Keratinocyte (primary cell): ENCODE measurements around the gene ZNF14. TPM values are rescaled to one million over a fixed set of nuclear protein-coding genes. Genes with fewer than 3 reads are reported as not detected.
"Not testable (repeated sequence)": the region's sequence is repeated elsewhere in the genome, so short reads cannot be mapped to it uniquely, and the experiment has no call there.

ENCODE experiments used
- DNase-seq: peaks from one replicate; pipeline ENCODE4 v3.0.0-alpha.2; 2011; ENCODE audit warnings: low read depth, missing footprints, low spot score
- FAIRE-seq: peaks from 2 replicates; lab custom pipeline; 2011; peaks lifted over from hg19 to GRCh38; lab: Jason Lieb, UNC
- H2AFZ ChIP-seq: 2 replicates; pipeline ENCODE4 v1.6.0; 2012; ENCODE audit warnings: low read length, control low read depth, inconsistent platforms; ENCODE audit not compliant: control insufficient read depth
- H3K27ac ChIP-seq: 2 replicates; pipeline ENCODE4 v1.5.1; 2011; ENCODE audit warnings: low read length; ENCODE audit not compliant: control insufficient read depth, insufficient read depth
- H3K27me3 ChIP-seq: 3 replicates; pipeline ENCODE4 v1.6.0; 2011; ENCODE audit warnings: low read length; ENCODE audit not compliant: control insufficient read depth, insufficient read depth; ENCODE audit errors: extremely low read depth
- H3K36me3 ChIP-seq, 2 experiments: 2 replicates in 1 of 2; 3 replicates in 1 of 2; pipeline ENCODE4 v1.5.1; 2011; ENCODE audit warnings: low read length in 2 of 2, mild to moderate bottlenecking in 1 of 2; ENCODE audit not compliant: control insufficient read depth in 2 of 2, insufficient read depth in 2 of 2; ENCODE audit errors: extremely low read depth in 1 of 2
- H3K4me1 ChIP-seq: 3 replicates; pipeline ENCODE4 v1.5.1; 2011; ENCODE audit warnings: low read length; ENCODE audit not compliant: control insufficient read depth, insufficient read depth; ENCODE audit errors: extremely low read depth
- H3K4me2 ChIP-seq: 3 replicates; pipeline ENCODE4 v1.6.0; 2011; ENCODE audit warnings: low read depth, low read length; ENCODE audit not compliant: control insufficient read depth, insufficient read depth; ENCODE audit errors: extremely low read depth
- H3K4me3 ChIP-seq, 3 experiments: fragments of 200-600 bp in 1 of 3; sonication (generic) in 1 of 3; 2 replicates in 2 of 3; 3 replicates in 1 of 3; pipeline ENCODE4 v1.5.1; 2011 to 2016; ENCODE audit warnings: low read length in 3 of 3, mild to moderate bottlenecking in 3 of 3, control low read depth in 2 of 3, inconsistent platforms in 1 of 3, low read depth in 1 of 3, mixed read lengths in 1 of 3, mixed run types in 1 of 3, moderate library complexity in 1 of 3; ENCODE audit not compliant: control insufficient read depth in 2 of 3, insufficient read depth in 2 of 3; ENCODE audit errors: extremely low read depth in 1 of 3
- H3K79me2 ChIP-seq: 2 replicates; pipeline ENCODE4 v1.6.0; 2012; ENCODE audit warnings: low read length; ENCODE audit not compliant: control insufficient read depth, insufficient read depth
- H3K9ac ChIP-seq: 3 replicates; pipeline ENCODE4 v1.6.0; 2011; ENCODE audit warnings: low read length; ENCODE audit not compliant: control insufficient read depth, insufficient read depth; ENCODE audit errors: extremely low read depth
- H3K9me1 ChIP-seq: 3 replicates; pipeline ENCODE4 v1.6.0; 2011; ENCODE audit warnings: low read length; ENCODE audit not compliant: control insufficient read depth, insufficient read depth; ENCODE audit errors: extremely low read depth
- H3K9me3 ChIP-seq: 2 replicates; pipeline ENCODE4 v1.5.1; 2012; ENCODE audit warnings: low read depth, low read length; ENCODE audit not compliant: control insufficient read depth
- H4K20me1 ChIP-seq: 3 replicates; pipeline ENCODE4 v1.6.0; 2011; ENCODE audit warnings: low read length; ENCODE audit not compliant: control insufficient read depth, insufficient read depth; ENCODE audit errors: extremely low read depth
- CTCF ChIP-seq, 3 experiments: IDR thresholded peaks in 1 of 3; conservative IDR thresholded peaks in 1 of 3; optimal IDR thresholded peaks in 1 of 3; 2 replicates in 2 of 3; 3 replicates in 1 of 3; pipeline versions ENCODE3 to v1.5.1; 2011; ENCODE audit warnings: low read length in 3 of 3, mild to moderate bottlenecking in 3 of 3, moderate library complexity in 2 of 3, control low read depth in 1 of 3, inconsistent platforms in 1 of 3; ENCODE audit not compliant: insufficient read depth in 2 of 3; ENCODE audit errors: extremely low read depth in 1 of 3
- EZH2 ChIP-seq: IDR thresholded peaks from one replicate; pipeline ENCODE4 v1.6.1; 2012; ENCODE audit warnings: inconsistent platforms, mild to moderate bottlenecking, low read length, moderate library complexity
- dilution Hi-C: fragments of 300-500 bp; cut with MboI; formaldehyde crosslinking; loops from one replicate; pipeline ENCODE4 v1.7.0; 2020; ENCODE audit warnings: low sequenced_read_pairs; ENCODE audit not compliant: extremely low pct_ligation_motif_present
- polyA plus RNA-seq, 5 experiments: library from polyadenylated mRNA; depleted of rRNA in 3 of 5; stranded (reverse) in 3 of 5; stranded (forward) in 1 of 5; unstranded in 1 of 5; fragments of >200 nt; gene quantifications; 1 replicate in 1 of 5; 2 replicates in 3 of 5; 3 replicates in 1 of 5; pipeline versions ENCODE4 v1.2.1 to v1.2.3, GENCODE V29; 2011 to 2012; ENCODE audit warnings: missing spikeins in 2 of 5, low read depth in 1 of 5, low replicate concordance in 1 of 5

ZNF14 gene
- polyA plus RNA-seq, 1 donor (not counting 4 experiments of a cell fraction or from before 2014, with no cell fraction given), result 2.1 TPM

GRCh38 chr19:19687090-19687489, 45.8 kb downstream of the ZNF14 start:
- Histone ChIP-seq H3K36me3 (no peaks in the 10 kb centered on the region), H3K9me1 (no peaks in the 10 kb centered on the region), H4K20me1 (no peaks in the 10 kb centered on the region), H3K27me3 (no peaks in the 10 kb centered on the region), H3K4me1 (no peaks in the 10 kb centered on the region), H3K9ac (no peak overlapping the region), H3K79me2 (no peaks in the 10 kb centered on the region), H3K9me3 (peaks cover 2% of the 10 kb centered on the region), H2AFZ (no peak overlapping the region), H3K4me2 (no peak overlapping the region), H3K4me3 (no peak overlapping the region), H3K27ac (no peak overlapping the region)
- dilution Hi-C loops, result no loop called here
- FAIRE-seq (no peak), DNase-seq (no peak)
- TF ChIP-seq CTCF (optimal IDR thresholded peaks at IDR 0.05 in 1 of 3, IDR thresholded peaks at IDR 0.05 in 1 of 3, conservative IDR thresholded peaks at IDR 0.05 in 1 of 3; ENCODE audit: extremely low read depth in 1 of 3, insufficient read depth in 2 of 3, low read length in 3 of 3) (no peak), EZH2 (no peak)

GRCh38 chr19:19686580-19686979, 46.3 kb downstream of the ZNF14 start:
- Histone ChIP-seq H3K9me1 (no peaks in the 10 kb centered on the region), H3K79me2 (no peaks in the 10 kb centered on the region), H3K27ac (no peak overlapping the region), H3K4me3 (no peak overlapping the region), H4K20me1 (no peaks in the 10 kb centered on the region), H3K9ac (no peak overlapping the region), H3K4me2 (no peak overlapping the region), H3K27me3 (no peaks in the 10 kb centered on the region), H2AFZ (no peak overlapping the region), H3K9me3 (peaks cover 2% of the 10 kb centered on the region), H3K36me3 (no peaks in the 10 kb centered on the region), H3K4me1 (no peaks in the 10 kb centered on the region)
- no peak for TF ChIP-seq CTCF (optimal IDR thresholded peaks at IDR 0.05 in 1 of 3, IDR thresholded peaks at IDR 0.05 in 1 of 3, conservative IDR thresholded peaks at IDR 0.05 in 1 of 3; ENCODE audit: extremely low read depth in 1 of 3, insufficient read depth in 2 of 3, low read length in 3 of 3)
- TF ChIP-seq EZH2, result no peak
- dilution Hi-C loops, result no loop called here
- FAIRE-seq, result no peak
- DNase-seq, result no peak

GRCh38 chr19:19686119-19686518, 46.8 kb downstream of the ZNF14 start:
- H3K79me2 ChIP-seq, H3K4me1 ChIP-seq, H3K9ac ChIP-seq, H3K4me2 ChIP-seq, H3K27ac ChIP-seq, H3K4me3 ChIP-seq, H3K9me1 ChIP-seq, H4K20me1 ChIP-seq, H3K36me3 ChIP-seq, FAIRE-seq, dilution Hi-C loops, H2AFZ ChIP-seq, H3K9me3 ChIP-seq, DNase-seq, H3K27me3 ChIP-seq: not testable (repeated sequence)
